ENCODE measurements around the gene CNOT4.

GRCh38 chr7:135403302-135403701 lies 106.6 kb downstream of the CNOT4 start:
- TF ChIP-seq CTCF (conservative IDR thresholded peaks at IDR 0.05; ENCODE audit: low read depth, low read length) (no peak), BHLHE40 (IDR thresholded peaks at IDR 0.05; ENCODE audit: low read depth, low read length) (no peak), POLR2A (IDR thresholded peaks at IDR 0.05; ENCODE audit: low read depth, low read length) (no peak), RFX5 (IDR thresholded peaks at IDR 0.05; ENCODE audit: low read depth, low read length) (no peak), RAD21 (IDR thresholded peaks at IDR 0.05; ENCODE audit: low read length) (no peak)

Data from IMR-90 (cell line).